AG08395 (cell line): ENCODE results near the gene H2AZ1.
A peak's percentile ranks its signal among the peaks of the same experiment; 100 is the strongest.
"Not testable (repeated sequence)": the region's sequence is repeated elsewhere in the genome, so short reads cannot be mapped to it uniquely, and the experiment has no call there.

Source experiments
- DNase-seq: peaks from one replicate; pipeline ENCODE4 v3.0.0; 2012; ENCODE audit warnings: mixed read lengths, low spot score

Gene H2AZ1

GRCh38 chr4:99949999-99950912, at the start of gene H2AZ1:
Gene H2AZ1 (minus strand): TSS chr4:99950275. CDS start chr4:99950170, 105 bp downstream.
- peak; percentile 99 for DNase-seq

- DNase-seq = peak; percentile 45
Measured at GRCh38 chr4:99998062-99998867, 48.2 kb upstream of the H2AZ1 start.

- no peak for DNase-seq
Measured at GRCh38 chr4:99991741-99992140, 41.7 kb upstream of the H2AZ1 start.

- DNase-seq = no peak
Measured at GRCh38 chr4:99987681-99988080, 37.6 kb upstream of the H2AZ1 start.

GRCh38 chr4:99986792-99987191, 36.7 kb upstream of the H2AZ1 start:
- DNase-seq = no peak

- no peak for DNase-seq
Measured at GRCh38 chr4:99983289-99983943, 33.3 kb upstream of the H2AZ1 start.

- no peak for DNase-seq
Measured at GRCh38 chr4:99979872-99980271, 29.8 kb upstream of the H2AZ1 start.

GRCh38 chr4:99971453-99972111, 21.5 kb upstream of the H2AZ1 start:
- DNase-seq = no peak

GRCh38 chr4:99968330-99968729, 18.3 kb upstream of the H2AZ1 start:
- DNase-seq = peak; percentile 69

GRCh38 chr4:99966692-99967091, 16.6 kb upstream of the H2AZ1 start:
- DNase-seq = no peak

GRCh38 chr4:99965674-99966350, 15.7 kb upstream of the H2AZ1 start:
- no peak for DNase-seq

GRCh38 chr4:99965173-99965572, 15.1 kb upstream of the H2AZ1 start:
- no peak for DNase-seq

GRCh38 chr4:99961711-99962110, 11.6 kb upstream of the H2AZ1 start:
- DNase-seq = no peak

GRCh38 chr4:99960648-99961047, 10.6 kb upstream of the H2AZ1 start:
- no peak for DNase-seq

GRCh38 chr4:99958207-99958606, 8.1 kb upstream of the H2AZ1 start:
- not testable (repeated sequence) for DNase-seq

GRCh38 chr4:99950913-99951254, 809 bp upstream of the H2AZ1 start:
- DNase-seq = no peak

GRCh38 chr4:99949034-99949998, 759 bp downstream of the H2AZ1 start:
- peak; percentile 80 for DNase-seq

- no peak for DNase-seq
Measured at GRCh38 chr4:99947608-99948007, 2.5 kb downstream of the H2AZ1 start.

- no peak for DNase-seq
Measured at GRCh38 chr4:99947190-99947578, 2.9 kb downstream of the H2AZ1 start.
